ENCODE data around the gene DLG3. TPM values are rescaled to one million over a fixed set of nuclear protein-coding genes. Genes with fewer than 3 reads are reported as not detected.

Gene DLG3
- total and polyA plus RNA-seq, 4 donors: 0.57 to 6.5 (median 1.7) TPM

GRCh38 chrX:70554948-70555347 lies 110.3 kb downstream of the DLG3 start:
- WGBS: 38% methylated on average over 5 of the region's 5 CpGs
- no peaks in the 10 kb centered on the region for H3K27me3 ChIP-seq (ENCODE audit: control insufficient read depth in 4 of 4, insufficient read depth in 4 of 4, low read length in 3 of 4)
- H3K4me1 ChIP-seq (ENCODE audit: control insufficient read depth in 4 of 4, insufficient read depth in 4 of 4, low read length in 3 of 4): peaks cover 0 to 4% (median 0%) of the 10 kb centered on the region in 4 donors
- H3K4me3 ChIP-seq (ENCODE audit: low read depth in 1 of 3, low read length in 3 of 3): no peak overlapping the region
- peaks cover 0 to 4% (median 1%) of the 10 kb centered on the region in 4 donors for H3K9me3 ChIP-seq (ENCODE audit: control insufficient read depth in 4 of 4, low read length in 3 of 4)
- H3K27ac ChIP-seq (ENCODE audit: low read depth in 1 of 2, low read length in 2 of 2): no peak overlapping the region
- no peak for DNase-seq (ENCODE audit: low spot score)
- no peak overlapping the region for H3K9ac ChIP-seq (ENCODE audit: low read depth in 1 of 2, low read length in 2 of 2)
- TF ChIP-seq FOXA1 (IDR thresholded peaks at IDR 0.05): no peak
- no peak for TF ChIP-seq TAF1 (conservative IDR thresholded peaks at IDR 0.05)
- peak; percentile 44 for TF ChIP-seq YY1 (IDR thresholded peaks at IDR 0.05)
- no peak for TF ChIP-seq JUND (IDR thresholded peaks at IDR 0.05)
- no peak for TF ChIP-seq ATF3 (IDR thresholded peaks at IDR 0.05)
- no peak for TF ChIP-seq NR2F2 (IDR thresholded peaks at IDR 0.05)
- TF ChIP-seq HNF4A (conservative IDR thresholded peaks at IDR 0.05): peak in 1 of 2 donors; percentile 15
- no peak for TF ChIP-seq REST (IDR thresholded peaks at IDR 0.05)
- TF ChIP-seq MAX (IDR thresholded peaks at IDR 0.05): no peak
- TF ChIP-seq HNF4G (IDR thresholded peaks at IDR 0.05): no peak
- TF ChIP-seq CTCF (IDR thresholded peaks at IDR 0.05; ENCODE audit: low read depth, low read length, missing input control): no peak
- H3K36me3 ChIP-seq (ENCODE audit: control insufficient read depth in 4 of 4, insufficient read depth in 3 of 4, low read depth in 1 of 4, low read length in 3 of 4): no peaks in the 10 kb centered on the region

Small RNA genes lying within 50 kb of the gene (small RNA-seq; reads per million reads assigned to genes)
- gene RNU4-81P (not detected), gene RNY4P23 (0.97 reads per million, percentile 77 among the genes with 10 or more reads in this experiment)

Other genes starting within 250 kb of the DLG3 start
- gene AWAT1, start 210.2 kb upstream of the DLG3 start, total RNA-seq: not detected
- not detected for gene AWAT1, start 210.2 kb upstream of the DLG3 start, polyA plus RNA-seq
- gene P2RY4, start 184.6 kb upstream of the DLG3 start, total RNA-seq: under 1 TPM; 0.08 to 0.28 TPM
- not detected for gene P2RY4, start 184.6 kb upstream of the DLG3 start, polyA plus RNA-seq
- not detected for gene ARR3, start 176.5 kb upstream of the DLG3 start, total RNA-seq
- gene ARR3, start 176.5 kb upstream of the DLG3 start, polyA plus RNA-seq: not detected
- not detected for gene RAB41, start 162.7 kb upstream of the DLG3 start, total RNA-seq
- gene RAB41, start 162.7 kb upstream of the DLG3 start, polyA plus RNA-seq: not detected
- 10 to 100 TPM in 1 of 2 donors, 1 to 10 TPM in 1; 8.5 to 13.3 TPM for gene PDZD11, start 154.9 kb upstream of the DLG3 start, total RNA-seq
- gene PDZD11, start 154.9 kb upstream of the DLG3 start, polyA plus RNA-seq: 10 to 100 TPM; 18.4 to 25.9 TPM
- 10 to 100 TPM in 1 of 2 donors, under 1 TPM in 1; under 0.01 to 17.3 TPM for gene KIF4A, start 154.7 kb upstream of the DLG3 start, total RNA-seq
- gene KIF4A, start 154.7 kb upstream of the DLG3 start, polyA plus RNA-seq: under 1 TPM; 0.07 to 0.92 TPM
- not detected for gene GDPD2, start 21.5 kb upstream of the DLG3 start, total RNA-seq
- not detected for gene GDPD2, start 21.5 kb upstream of the DLG3 start, polyA plus RNA-seq